MCF 10A (cell line): Measurements from ENCODE around the gene ABHD12. TPM values are rescaled to one million over a fixed set of nuclear protein-coding genes. Genes with fewer than 3 reads are reported as not detected.
A peak's percentile ranks its signal among the peaks of the same experiment; 100 is the strongest.

Experiments
- BruUV-seq: library from RNA; stranded (reverse); fragments of 400-500 nt; replicated peaks from 2 replicates; lab custom pipeline; 2021; lab: Mats Ljungman, UMichigan
- CTCF ChIA-PET: fragments of 300-600 bp; sonication (Branson Sonifier 250); formaldehyde crosslinking; extraction: SDS; loops from one replicate; lab custom pipeline; 2021; ENCODE audit warnings: antibody characterized with exemption, inconsistent platforms; lab: Yijun Ruan, JAX
- POLR2A ChIA-PET: fragments of 300-600, 350-650 bp; sonication (Branson Sonifier 250); formaldehyde crosslinking; extraction: SDS; loops from one replicate; lab custom pipeline; 2020; ENCODE audit warnings: antibody characterized with exemption, inconsistent platforms; lab: Yijun Ruan, JAX
- DNase-seq: peaks from one replicate; pipeline ENCODE4 v3.0.0-alpha.2; 2018; ENCODE audit not compliant: unreplicated experiment
- H3K27ac Mint-ChIP-seq: one replicate; pipeline ENCODE4 v1.8.0; 2022; ENCODE audit warnings: mild to moderate bottlenecking, low read depth, mixed read lengths; ENCODE audit not compliant: unreplicated experiment
- H3K27me3 Mint-ChIP-seq: one replicate; pipeline ENCODE4 v1.8.0; 2022; ENCODE audit warnings: mixed read lengths; ENCODE audit not compliant: insufficient read depth, unreplicated experiment
- H3K36me3 Mint-ChIP-seq: one replicate; pipeline ENCODE4 v1.8.0; 2022; ENCODE audit warnings: mild to moderate bottlenecking, moderate library complexity, mixed read lengths; ENCODE audit not compliant: insufficient read depth, unreplicated experiment
- H3K4me1 Mint-ChIP-seq: one replicate; pipeline ENCODE4 v1.8.0; 2022; ENCODE audit warnings: mixed read lengths; ENCODE audit not compliant: insufficient read depth, unreplicated experiment
- H3K4me3 Mint-ChIP-seq: one replicate; pipeline ENCODE4 v1.8.0; 2022; ENCODE audit warnings: mild to moderate bottlenecking, moderate library complexity, mixed read lengths; ENCODE audit not compliant: unreplicated experiment
- H3K9me3 Mint-ChIP-seq: one replicate; pipeline ENCODE4 v1.8.0; 2022; ENCODE audit warnings: mixed read lengths; ENCODE audit not compliant: unreplicated experiment
- intact Hi-C: fragments of 100-400 bp; cut with micrococcal nuclease; formaldehyde crosslinking; loops from 2 replicates; pipeline ENCODE4 v1.14.1; 2022
- total RNA-seq: library from RNA; stranded (reverse); gene quantifications from 2 replicates; pipeline ENCODE4 v1.2.3, GENCODE V29; 2022
- TF ChIP-seq, protein P1 (sequence below): fragments of 200-600 bp; IDR thresholded peaks from one replicate; pipeline ENCODE4 v1.8.0; 2022; ENCODE audit warnings: antibody characterized with exemption, mild to moderate bottlenecking; ENCODE audit not compliant: unreplicated experiment

ABHD12 gene
- total RNA-seq, 1 experiment from 2014 or later, result 18.6 TPM

- Mint-ChIP-seq H3K4me3 (peak overlapping the region; percentile 10), H3K4me1 (peaks cover 12% of the 10 kb centered on the region), H3K9me3 (no peaks in the 10 kb centered on the region), H3K36me3 (peaks cover 95% of the 10 kb centered on the region), H3K27ac (peak overlapping the region; percentile 75), H3K27me3 (no peaks in the 10 kb centered on the region)
- peak; percentile 31 for DNase-seq
- TF ChIP-seq, protein P1, sequence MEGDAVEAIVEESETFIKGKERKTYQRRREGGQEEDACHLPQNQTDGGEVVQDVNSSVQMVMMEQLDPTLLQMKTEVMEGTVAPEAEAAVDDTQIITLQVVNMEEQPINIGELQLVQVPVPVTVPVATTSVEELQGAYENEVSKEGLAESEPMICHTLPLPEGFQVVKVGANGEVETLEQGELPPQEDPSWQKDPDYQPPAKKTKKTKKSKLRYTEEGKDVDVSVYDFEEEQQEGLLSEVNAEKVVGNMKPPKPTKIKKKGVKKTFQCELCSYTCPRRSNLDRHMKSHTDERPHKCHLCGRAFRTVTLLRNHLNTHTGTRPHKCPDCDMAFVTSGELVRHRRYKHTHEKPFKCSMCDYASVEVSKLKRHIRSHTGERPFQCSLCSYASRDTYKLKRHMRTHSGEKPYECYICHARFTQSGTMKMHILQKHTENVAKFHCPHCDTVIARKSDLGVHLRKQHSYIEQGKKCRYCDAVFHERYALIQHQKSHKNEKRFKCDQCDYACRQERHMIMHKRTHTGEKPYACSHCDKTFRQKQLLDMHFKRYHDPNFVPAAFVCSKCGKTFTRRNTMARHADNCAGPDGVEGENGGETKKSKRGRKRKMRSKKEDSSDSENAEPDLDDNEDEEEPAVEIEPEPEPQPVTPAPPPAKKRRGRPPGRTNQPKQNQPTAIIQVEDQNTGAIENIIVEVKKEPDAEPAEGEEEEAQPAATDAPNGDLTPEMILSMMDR, result no peak
- ChIA-PET CTCF (interaction anchor here (0.6 to 4.6 kb wide), 31 partner anchors 12 to 302 kb away, joined by 3 to 41 read pairs (median 4); no protein-coding TSS in a partner anchor), POLR2A (interaction anchor here (0.6 to 4.3 kb wide), 19 partner anchors 9 to 304 kb away, joined by 3 to 93 read pairs (median 4); partner anchors contain the start of genes APMAP, GINS1 and PYGB)
- no TSS peak for BruUV-seq
- intact Hi-C loops, result no loop called here
These were observed 94.2 kb downstream of the ABHD12 start for GRCh38 chr20:25296094-25297093.

DNA sequence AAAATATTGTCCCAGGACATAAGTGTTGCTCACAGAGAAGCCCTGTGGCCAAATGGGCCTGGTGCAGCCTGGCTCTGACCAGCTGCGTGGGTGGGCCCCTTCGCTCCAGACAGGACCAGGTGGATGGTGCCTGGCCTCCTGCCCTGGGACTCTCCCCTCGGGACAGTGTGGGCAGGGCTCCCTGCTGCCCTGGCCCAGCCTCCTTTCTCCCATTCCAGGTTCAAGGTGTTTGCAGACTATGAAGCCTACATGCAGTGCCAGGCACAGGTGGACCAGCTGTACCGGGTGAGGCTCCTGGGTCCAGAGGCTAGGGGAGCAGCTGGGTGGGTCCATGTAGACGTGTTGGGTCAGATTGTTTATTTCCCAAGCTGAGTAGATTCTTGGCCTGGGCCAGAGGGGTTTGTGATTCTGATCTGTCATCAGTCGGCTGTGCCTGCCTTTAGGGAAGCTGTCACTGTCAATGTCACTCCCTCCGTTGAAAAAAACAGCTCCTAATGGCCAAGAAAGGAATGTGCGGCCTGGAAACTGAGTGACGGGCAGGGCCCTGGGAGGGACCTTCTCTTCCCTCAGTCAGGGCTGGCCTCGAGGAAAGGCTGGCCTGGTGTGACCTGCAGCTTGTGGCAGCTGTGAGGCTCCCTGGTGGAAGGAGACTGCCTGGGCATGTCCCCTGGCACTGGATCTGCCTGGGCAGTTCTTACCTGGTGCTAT, 95.1 kb downstream of the ABHD12 start:
- H3K4me1 Mint-ChIP-seq, result peaks cover 9% of the 10 kb centered on the region
- POLR2A ChIA-PET, result interaction anchor here (0.6 to 4.3 kb wide), 24 partner anchors 8 to 303 kb away, joined by 3 to 93 read pairs (median 4); partner anchors contain the start of genes ABHD12, APMAP, GINS1 and PYGB
- peak; percentile 50 for DNase-seq
- intact Hi-C loops, result no loop called here
- no peaks in the 10 kb centered on the region for H3K27me3 Mint-ChIP-seq
- CTCF ChIA-PET, result interaction anchor here (0.6 to 4.6 kb wide), 34 partner anchors 11 to 1513 kb away, joined by 3 to 41 read pairs (median 4); partner anchors contain the start of gene GINS1
- no TSS peak for BruUV-seq
- TF ChIP-seq, protein P1, result no peak
- H3K9me3 Mint-ChIP-seq, result no peaks in the 10 kb centered on the region
- peaks cover 99% of the 10 kb centered on the region for H3K36me3 Mint-ChIP-seq
- H3K27ac Mint-ChIP-seq, result peak overlapping the region; percentile 75
- H3K4me3 Mint-ChIP-seq, result peak overlapping the region; percentile 10

- DNase-seq, result peak; percentile 28
- no peak overlapping the region for H3K4me3 Mint-ChIP-seq
- peaks cover 9% of the 10 kb centered on the region for H3K4me1 Mint-ChIP-seq
- ChIA-PET CTCF (interaction anchor here (0.5 to 4.6 kb wide), 34 partner anchors 11 to 1512 kb away, joined by 3 to 41 read pairs (median 5); partner anchors contain the start of gene GINS1), POLR2A (interaction anchor here (0.6 to 4.3 kb wide), 20 partner anchors 8 to 118 kb away, joined by 3 to 93 read pairs (median 4); partner anchors contain the start of genes ABHD12, ENTPD6, GINS1 and PYGB)
- TF ChIP-seq, protein P1, result peak; percentile 49
- H3K27me3 Mint-ChIP-seq, result no peaks in the 10 kb centered on the region
- no TSS peak for BruUV-seq
- H3K9me3 Mint-ChIP-seq, result no peaks in the 10 kb centered on the region
- H3K36me3 Mint-ChIP-seq, result peaks cover 100% of the 10 kb centered on the region
- intact Hi-C loops, result no loop called here
- H3K27ac Mint-ChIP-seq, result peak overlapping the region; percentile 75
These were observed 95.9 kb downstream of the ABHD12 start for GRCh38 chr20:25294459-25295385.
